ENCODE measurements around the gene SEC61A1.

The SEC61A1 gene

GRCh38 chr3:128056258-128056657 is 4.0 kb downstream of the SEC61A1 start:
- TF ChIP-seq CTCF (conservative IDR thresholded peaks at IDR 0.05; ENCODE audit: low read depth, low read length), result no peak
- DNase-seq (ENCODE audit: low read depth), result no peak
- no peak overlapping the region for H3K4me3 ChIP-seq (ENCODE audit: low read depth, low read length)

- H3K4me3 ChIP-seq (ENCODE audit: low read depth, low read length), result no peak overlapping the region
- TF ChIP-seq CTCF (conservative IDR thresholded peaks at IDR 0.05; ENCODE audit: low read depth, low read length), result peak; percentile 45
- DNase-seq (ENCODE audit: low read depth), result peak; percentile 87
Measured at GRCh38 chr3:128060473-128061381, 8.5 kb downstream of the SEC61A1 start.

- DNase-seq (ENCODE audit: low read depth), result no peak
- TF ChIP-seq CTCF (conservative IDR thresholded peaks at IDR 0.05; ENCODE audit: low read depth, low read length), result no peak
- H3K4me3 ChIP-seq (ENCODE audit: low read depth, low read length), result no peak overlapping the region
Measured at GRCh38 chr3:128062033-128062745, 10.0 kb downstream of the SEC61A1 start.

- H3K4me3 ChIP-seq (ENCODE audit: low read depth, low read length), result no peak overlapping the region
- TF ChIP-seq CTCF (conservative IDR thresholded peaks at IDR 0.05; ENCODE audit: low read depth, low read length), result no peak
Measured at GRCh38 chr3:128063865-128064264, 11.6 kb downstream of the SEC61A1 start.

GRCh38 chr3:128064962-128065361 is 12.7 kb downstream of the SEC61A1 start:
- no peak for TF ChIP-seq CTCF (conservative IDR thresholded peaks at IDR 0.05; ENCODE audit: low read depth, low read length)
- no peak for DNase-seq (ENCODE audit: low read depth)
- no peak overlapping the region for H3K4me3 ChIP-seq (ENCODE audit: low read depth, low read length)

More at GRCh38 chr3:128063865-128064264, 11.6 kb downstream of the SEC61A1 start:
- no peak for DNase-seq (ENCODE audit: low read depth)

- no peak overlapping the region for H3K4me3 ChIP-seq (ENCODE audit: low read depth, low read length)
- TF ChIP-seq CTCF (conservative IDR thresholded peaks at IDR 0.05; ENCODE audit: low read depth, low read length), result no peak
- no peak for DNase-seq (ENCODE audit: low read depth)
Measured at GRCh38 chr3:128066114-128066513, 13.9 kb downstream of the SEC61A1 start.
